ENCODE data around the gene ALAS1.
"Not testable (repeated sequence)": the region's sequence is repeated elsewhere in the genome, so short reads cannot be mapped to it uniquely, and the experiment has no call there.

DNA sequence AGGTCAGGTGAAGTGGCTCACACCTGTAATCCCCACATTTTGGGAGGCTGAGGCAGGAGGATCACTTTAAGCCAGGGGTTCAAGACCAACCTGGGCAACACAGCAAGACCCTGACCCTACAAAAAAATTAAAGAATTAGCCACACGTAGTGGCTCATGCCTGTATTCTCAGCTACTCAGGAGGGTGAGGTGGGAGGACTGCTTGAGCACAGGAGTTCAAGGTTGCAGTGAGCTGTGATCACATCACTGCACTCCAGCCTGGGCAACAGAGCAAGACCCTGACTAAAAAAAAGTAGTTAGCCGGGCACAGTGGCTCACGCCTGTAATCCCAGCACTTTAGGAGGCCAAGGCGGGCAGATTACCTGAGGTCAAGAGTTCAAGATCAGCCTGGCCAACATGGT, 46.0 kb upstream of the ALAS1 start:
- not testable (repeated sequence) for TF ChIP-seq EZH2 (IDR thresholded peaks at IDR 0.05; ENCODE audit: low read depth)
- TF ChIP-seq, protein P1, sequence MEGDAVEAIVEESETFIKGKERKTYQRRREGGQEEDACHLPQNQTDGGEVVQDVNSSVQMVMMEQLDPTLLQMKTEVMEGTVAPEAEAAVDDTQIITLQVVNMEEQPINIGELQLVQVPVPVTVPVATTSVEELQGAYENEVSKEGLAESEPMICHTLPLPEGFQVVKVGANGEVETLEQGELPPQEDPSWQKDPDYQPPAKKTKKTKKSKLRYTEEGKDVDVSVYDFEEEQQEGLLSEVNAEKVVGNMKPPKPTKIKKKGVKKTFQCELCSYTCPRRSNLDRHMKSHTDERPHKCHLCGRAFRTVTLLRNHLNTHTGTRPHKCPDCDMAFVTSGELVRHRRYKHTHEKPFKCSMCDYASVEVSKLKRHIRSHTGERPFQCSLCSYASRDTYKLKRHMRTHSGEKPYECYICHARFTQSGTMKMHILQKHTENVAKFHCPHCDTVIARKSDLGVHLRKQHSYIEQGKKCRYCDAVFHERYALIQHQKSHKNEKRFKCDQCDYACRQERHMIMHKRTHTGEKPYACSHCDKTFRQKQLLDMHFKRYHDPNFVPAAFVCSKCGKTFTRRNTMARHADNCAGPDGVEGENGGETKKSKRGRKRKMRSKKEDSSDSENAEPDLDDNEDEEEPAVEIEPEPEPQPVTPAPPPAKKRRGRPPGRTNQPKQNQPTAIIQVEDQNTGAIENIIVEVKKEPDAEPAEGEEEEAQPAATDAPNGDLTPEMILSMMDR (conservative IDR thresholded peaks at IDR 0.05): not testable (repeated sequence)

Measured in PC-9 (cell line).